IMR-90 (cell line): ENCODE data around the gene NKIRAS1. TPM values are rescaled to one million over a fixed set of nuclear protein-coding genes. Genes with fewer than 3 reads are reported as not detected.

Experiments used
- ATAC-seq: fragments of 200-7000 bp; cut with Tn5 transposase; 2 replicates; pipeline ENCODE4 v1.9.1; 2020; ENCODE audit warnings: low read depth, mild to moderate bottlenecking, moderate library complexity
- BruUV-seq: library from RNA; stranded (reverse); fragments of 400-500 nt; replicated peaks from 2 replicates; lab custom pipeline; 2021; lab: Mats Ljungman, UMichigan
- CTCF ChIA-PET: fragments of 300-600 bp; formaldehyde crosslinking; extraction: SDS; loops from one replicate; lab custom pipeline; 2021; ENCODE audit warnings: antibody characterized with exemption; lab: Yijun Ruan, JAX
- POLR2A ChIA-PET: fragments of 300-600 bp; sonication (Branson Sonifier 250); formaldehyde crosslinking; loops from one replicate; lab custom pipeline; 2022; ENCODE audit warnings: antibody characterized with exemption; ENCODE audit not compliant: unreplicated experiment; lab: Charles Lee
- DNase-seq: peaks from one replicate; pipeline ENCODE4 v3.0.0; 2013
- H2AFZ ChIP-seq: replicated peaks from 2 replicates; pipeline ENCODE3; 2013; ENCODE audit warnings: low read length, mild to moderate bottlenecking; ENCODE audit not compliant: poor library complexity
- H2AK5ac ChIP-seq: 2 replicates; pipeline ENCODE4 v1.6.1; 2013; ENCODE audit warnings: low read depth, low read length, inconsistent platforms
- H2AK9ac ChIP-seq: replicated peaks from 2 replicates; pipeline ENCODE3; 2013; ENCODE audit warnings: mild to moderate bottlenecking, low read depth, low read length, moderate library complexity; ENCODE audit not compliant: poor library complexity
- H2BK120ac ChIP-seq: 2 replicates; pipeline ENCODE4 v1.6.1; 2013; ENCODE audit warnings: low read depth, low read length, inconsistent platforms
- H2BK15ac ChIP-seq: 3 replicates; pipeline ENCODE4 v1.6.1; 2013; ENCODE audit warnings: low read depth, low read length, inconsistent platforms
- H2BK20ac ChIP-seq: 2 replicates; pipeline ENCODE4 v1.6.1; 2013; ENCODE audit warnings: low read depth, mild to moderate bottlenecking, inconsistent platforms, low read length, moderate library complexity
- H2BK5ac ChIP-seq: 2 replicates; pipeline ENCODE4 v1.6.1; 2013; ENCODE audit warnings: mild to moderate bottlenecking, low read depth, low read length, inconsistent platforms; ENCODE audit not compliant: poor library complexity, severe bottlenecking
- H3K14ac ChIP-seq: replicated peaks from 2 replicates; pipeline ENCODE4 v1.6.1; 2013; ENCODE audit warnings: low read depth, low read length, inconsistent platforms
- H3K18ac ChIP-seq: 2 replicates; pipeline ENCODE4 v1.6.1; 2013; ENCODE audit warnings: low read depth, low read length, control low read depth
- H3K23ac ChIP-seq: 2 replicates; pipeline ENCODE4 v1.6.1; 2013; ENCODE audit warnings: low read depth, low read length, inconsistent platforms
- H3K27ac ChIP-seq: 2 replicates; pipeline ENCODE4 v1.5.1; 2013; ENCODE audit warnings: mild to moderate bottlenecking, control low read depth, low read length; ENCODE audit not compliant: insufficient read depth
- H3K27me3 ChIP-seq: 2 replicates; pipeline ENCODE4 v1.6.1; 2013; ENCODE audit warnings: low read length; ENCODE audit not compliant: control insufficient read depth, insufficient read depth
- H3K36me3 ChIP-seq: 2 replicates; pipeline ENCODE4 v1.6.1; 2013; ENCODE audit warnings: low read length, mixed read lengths; ENCODE audit not compliant: control insufficient read depth, insufficient read depth
- H3K4ac ChIP-seq: 2 replicates; pipeline ENCODE4 v1.6.1; 2013; ENCODE audit warnings: low read depth, low read length, inconsistent platforms
- H3K4me1 ChIP-seq: 2 replicates; pipeline ENCODE4 v1.6.1; 2013; ENCODE audit warnings: low read length, mixed read lengths; ENCODE audit not compliant: control insufficient read depth, insufficient read depth
- H3K4me2 ChIP-seq: 2 replicates; pipeline ENCODE4 v1.6.1; 2013; ENCODE audit warnings: low read depth, mild to moderate bottlenecking, control low read depth, low read length, moderate library complexity
- H3K4me3 ChIP-seq: 2 replicates; pipeline ENCODE4 v1.5.1; 2013; ENCODE audit warnings: low read depth, mild to moderate bottlenecking, control low read depth, low read length, moderate library complexity; ENCODE audit not compliant: insufficient read depth
- H3K56ac ChIP-seq: 2 replicates; pipeline ENCODE4 v1.6.1; 2013; ENCODE audit warnings: low read length, inconsistent platforms; ENCODE audit not compliant: insufficient read depth; ENCODE audit errors: extremely low read depth
- H3K79me1 ChIP-seq, 2 experiments: 2 replicates each; pipeline ENCODE4 v1.6.1; 2013; ENCODE audit warnings: low read length in 2 of 2, inconsistent platforms in 1 of 2, low read depth in 1 of 2
- H3K9ac ChIP-seq: 2 replicates; pipeline ENCODE4 v1.6.1; 2013; ENCODE audit warnings: low read depth, low read length, control low read depth
- H3K9me1 ChIP-seq: 2 replicates; pipeline ENCODE4 v1.6.1; 2013; ENCODE audit warnings: low read length, inconsistent platforms; ENCODE audit not compliant: insufficient read depth
- H3K9me3 ChIP-seq: 2 replicates; pipeline ENCODE4 v1.6.1; 2013; ENCODE audit warnings: low read length; ENCODE audit not compliant: control insufficient read depth, insufficient read depth
- H4K20me1 ChIP-seq: 2 replicates; pipeline ENCODE4 v1.6.1; 2013; ENCODE audit warnings: low read length, inconsistent platforms; ENCODE audit not compliant: insufficient read depth
- H4K5ac ChIP-seq: 2 replicates; pipeline ENCODE4 v1.6.1; 2013; ENCODE audit warnings: mild to moderate bottlenecking, low read depth, low read length, control low read depth
- H4K8ac ChIP-seq, 2 experiments: 2 replicates each; pipeline ENCODE4 v1.6.1; 2013; ENCODE audit warnings: low read depth in 2 of 2, low read length in 2 of 2, control low read depth in 1 of 2, inconsistent platforms in 1 of 2
- H4K91ac ChIP-seq: 2 replicates; pipeline ENCODE4 v1.6.1; 2013; ENCODE audit warnings: low read depth, low read length, inconsistent platforms; ENCODE audit not compliant: insufficient read depth
- BHLHE40 ChIP-seq: fragments of 150-350 bp; IDR thresholded peaks from 2 replicates; pipeline ENCODE4 v1.6.1; 2016; ENCODE audit warnings: mild to moderate bottlenecking, low read depth, low read length
- CEBPB ChIP-seq: IDR thresholded peaks from 2 replicates; pipeline ENCODE4 v1.6.1; 2012; ENCODE audit warnings: low read depth, low read length, improper control_type of control experiment
- CHD1 ChIP-seq: IDR thresholded peaks from 2 replicates; pipeline ENCODE4 v1.6.1; 2012; ENCODE audit warnings: low read depth, low read length, improper control_type of control experiment
- FOS ChIP-seq: fragments of 150-350 bp; IDR thresholded peaks from 2 replicates; pipeline ENCODE4 v1.6.1; 2016; ENCODE audit warnings: low read depth, low read length
- MAFK ChIP-seq: IDR thresholded peaks from 2 replicates; pipeline ENCODE4 v1.6.1; 2012; ENCODE audit warnings: low read depth, low read length, improper control_type of control experiment
- MAZ ChIP-seq: IDR thresholded peaks from 2 replicates; pipeline ENCODE4 v1.6.1; 2012; ENCODE audit warnings: low read depth, mild to moderate bottlenecking, low read length, improper control_type of control experiment, moderate library complexity, borderline replicate concordance
- MXI1 ChIP-seq: IDR thresholded peaks from 2 replicates; pipeline ENCODE4 v1.6.1; 2012; ENCODE audit warnings: low read depth, mild to moderate bottlenecking, low read length, moderate library complexity, borderline replicate concordance
- NFE2L2 ChIP-seq: fragments of 150-350 bp; IDR thresholded peaks from 2 replicates; pipeline ENCODE4 v1.6.1; 2016; ENCODE audit warnings: low read depth, mild to moderate bottlenecking, low read length
- POLR2A ChIP-seq: IDR thresholded peaks from 2 replicates; pipeline ENCODE4 v1.6.1; 2012; ENCODE audit warnings: mild to moderate bottlenecking, low read depth, low read length
- RAD21 ChIP-seq: IDR thresholded peaks from 2 replicates; pipeline ENCODE4 v1.6.1; 2012; ENCODE audit warnings: low read length, improper control_type of control experiment
- RCOR1 ChIP-seq: IDR thresholded peaks from 2 replicates; pipeline ENCODE4 v1.6.1; 2012; ENCODE audit warnings: mild to moderate bottlenecking, low read length, improper control_type of control experiment; ENCODE audit not compliant: insufficient replicate concordance
- RFX5 ChIP-seq: IDR thresholded peaks from 2 replicates; pipeline ENCODE4 v1.8.0; 2012; ENCODE audit warnings: low read depth, mild to moderate bottlenecking, low read length, moderate library complexity
- SMC3 ChIP-seq: fragments of 150-350 bp; IDR thresholded peaks from 2 replicates; pipeline ENCODE4 v1.6.1; 2016; ENCODE audit warnings: low read depth, mild to moderate bottlenecking, antibody characterized with exemption, low read length, moderate library complexity
- dilution Hi-C: fragments of 300-500 bp; cut with HindIII; formaldehyde crosslinking; loops from one replicate; pipeline ENCODE4 v1.14.3; 2018; ENCODE audit warnings: low sequenced_read_pairs; ENCODE audit not compliant: unreplicated experiment
- in situ Hi-C: fragments of 300-500 bp; cut with MboI; formaldehyde crosslinking; loops from 3 replicates; pipeline ENCODE4 v1.14.3; 2019; ENCODE audit warnings: low sequenced_read_pairs, inconsistent platforms, mixed read lengths
- intact Hi-C: fragments of 100-400 bp; cut with micrococcal nuclease; formaldehyde crosslinking; loops from 2 replicates; pipeline ENCODE4 v1.10.0; 2022
- polyA plus RNA-seq, 3 experiments: library from polyadenylated mRNA; depleted of rRNA; stranded (reverse); fragments of >200 nt; gene quantifications; 2 replicates each; pipeline ENCODE4 v1.2.3, GENCODE V29; 2012; ENCODE audit warnings: low replicate concordance in 1 of 3
- total RNA-seq: library from RNA; depleted of rRNA; stranded (reverse); fragments of >200 nt; gene quantifications from 2 replicates; pipeline ENCODE4 v1.2.3, GENCODE V29; 2012
- TF ChIP-seq, protein P1 (sequence below): fragments of 150-350 bp; IDR thresholded peaks from 2 replicates; pipeline ENCODE4 v1.6.1; 2017; ENCODE audit warnings: mild to moderate bottlenecking, antibody characterized with exemption, low read length, low read depth
- TF ChIP-seq, protein P2 (sequence below): conservative IDR thresholded peaks from 2 replicates; pipeline ENCODE4 v1.5.1; 2012; ENCODE audit warnings: mild to moderate bottlenecking, low read depth, low read length, improper control_type of control experiment
- TF ChIP-seq, protein P3 (sequence below): fragments of 150-350 bp; IDR thresholded peaks from 2 replicates; pipeline ENCODE4 v1.6.1; 2016; ENCODE audit warnings: low read depth, mild to moderate bottlenecking, low read length, moderate library complexity, borderline replicate concordance

The NKIRAS1 gene
- total and polyA plus RNA-seq, 2 of the 4 experiments (the other 2 are of a cell fraction): 6.1 to 6.8 TPM

DNA sequence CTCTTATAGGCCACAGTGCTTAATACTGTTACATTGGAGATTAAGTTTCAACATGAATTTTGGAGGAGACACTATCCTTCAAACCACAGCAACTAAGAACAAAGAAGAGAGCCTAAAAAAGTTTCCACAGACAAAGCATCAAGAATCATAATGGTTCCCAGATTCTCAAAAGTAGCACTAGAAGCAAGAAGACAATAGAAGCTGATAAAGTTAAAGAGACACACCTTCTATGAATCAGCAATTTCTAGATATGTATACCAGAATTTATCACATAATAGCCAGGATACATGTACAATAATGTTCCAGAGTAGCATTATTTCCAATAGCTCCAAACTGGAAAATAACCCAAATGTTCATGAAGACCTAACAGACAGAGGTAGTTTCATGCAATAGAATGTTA lies 12.2 kb downstream of the NKIRAS1 start:
- CTCF ChIA-PET: no interaction called here

More for the DNA sequence above, 12.2 kb downstream of the NKIRAS1 start:
- peaks cover 4% of the 10 kb centered on the region; the same call in 1 of the 2 replicates for H4K20me1 ChIP-seq
- dilution Hi-C loops: no loop called here
- POLR2A ChIA-PET: no interaction called here
- H2BK5ac ChIP-seq: no peak overlapping the region
- no peak overlapping the region for H2BK20ac ChIP-seq
- TF ChIP-seq, protein P1, sequence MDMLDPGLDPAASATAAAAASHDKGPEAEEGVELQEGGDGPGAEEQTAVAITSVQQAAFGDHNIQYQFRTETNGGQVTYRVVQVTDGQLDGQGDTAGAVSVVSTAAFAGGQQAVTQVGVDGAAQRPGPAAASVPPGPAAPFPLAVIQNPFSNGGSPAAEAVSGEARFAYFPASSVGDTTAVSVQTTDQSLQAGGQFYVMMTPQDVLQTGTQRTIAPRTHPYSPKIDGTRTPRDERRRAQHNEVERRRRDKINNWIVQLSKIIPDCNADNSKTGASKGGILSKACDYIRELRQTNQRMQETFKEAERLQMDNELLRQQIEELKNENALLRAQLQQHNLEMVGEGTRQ: no peak
- TF ChIP-seq CHD1 (no peak), POLR2A (no peak), FOS (no peak), MAFK (no peak), SMC3 (no peak), MAZ (no peak), RFX5 (no peak), BHLHE40 (no peak), RAD21 (no peak), NFE2L2 (no peak), CEBPB (no peak), MXI1 (no peak), RCOR1 (no peak)
- TF ChIP-seq, protein P2, sequence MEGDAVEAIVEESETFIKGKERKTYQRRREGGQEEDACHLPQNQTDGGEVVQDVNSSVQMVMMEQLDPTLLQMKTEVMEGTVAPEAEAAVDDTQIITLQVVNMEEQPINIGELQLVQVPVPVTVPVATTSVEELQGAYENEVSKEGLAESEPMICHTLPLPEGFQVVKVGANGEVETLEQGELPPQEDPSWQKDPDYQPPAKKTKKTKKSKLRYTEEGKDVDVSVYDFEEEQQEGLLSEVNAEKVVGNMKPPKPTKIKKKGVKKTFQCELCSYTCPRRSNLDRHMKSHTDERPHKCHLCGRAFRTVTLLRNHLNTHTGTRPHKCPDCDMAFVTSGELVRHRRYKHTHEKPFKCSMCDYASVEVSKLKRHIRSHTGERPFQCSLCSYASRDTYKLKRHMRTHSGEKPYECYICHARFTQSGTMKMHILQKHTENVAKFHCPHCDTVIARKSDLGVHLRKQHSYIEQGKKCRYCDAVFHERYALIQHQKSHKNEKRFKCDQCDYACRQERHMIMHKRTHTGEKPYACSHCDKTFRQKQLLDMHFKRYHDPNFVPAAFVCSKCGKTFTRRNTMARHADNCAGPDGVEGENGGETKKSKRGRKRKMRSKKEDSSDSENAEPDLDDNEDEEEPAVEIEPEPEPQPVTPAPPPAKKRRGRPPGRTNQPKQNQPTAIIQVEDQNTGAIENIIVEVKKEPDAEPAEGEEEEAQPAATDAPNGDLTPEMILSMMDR: no peak
- TF ChIP-seq, protein P3, sequence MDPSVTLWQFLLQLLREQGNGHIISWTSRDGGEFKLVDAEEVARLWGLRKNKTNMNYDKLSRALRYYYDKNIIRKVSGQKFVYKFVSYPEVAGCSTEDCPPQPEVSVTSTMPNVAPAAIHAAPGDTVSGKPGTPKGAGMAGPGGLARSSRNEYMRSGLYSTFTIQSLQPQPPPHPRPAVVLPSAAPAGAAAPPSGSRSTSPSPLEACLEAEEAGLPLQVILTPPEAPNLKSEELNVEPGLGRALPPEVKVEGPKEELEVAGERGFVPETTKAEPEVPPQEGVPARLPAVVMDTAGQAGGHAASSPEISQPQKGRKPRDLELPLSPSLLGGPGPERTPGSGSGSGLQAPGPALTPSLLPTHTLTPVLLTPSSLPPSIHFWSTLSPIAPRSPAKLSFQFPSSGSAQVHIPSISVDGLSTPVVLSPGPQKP: no peak
- no peak overlapping the region for H3K4me2 ChIP-seq
- H3K56ac ChIP-seq: no peak overlapping the region
- peaks cover 2% of the 10 kb centered on the region; the same call in 1 of the 2 replicates for H3K4me1 ChIP-seq
- no peaks in the 10 kb centered on the region for H3K9me3 ChIP-seq
- no peak overlapping the region for H2AFZ ChIP-seq
- H2BK120ac ChIP-seq: no peak overlapping the region
- H3K27me3 ChIP-seq: no peaks in the 10 kb centered on the region
- no peak overlapping the region for H3K23ac ChIP-seq
- 0 out of 2 replicates have a peak, but pooled peaks cover 2% of the 10 kb centered on the region for H3K9me1 ChIP-seq
- no peak overlapping the region for H3K4ac ChIP-seq
- H3K27ac ChIP-seq: no peak overlapping the region
- in situ Hi-C loops: no loop called here
- H4K5ac ChIP-seq: no peak overlapping the region
- BruUV-seq: no TSS peak
- DNase-seq (no peak), ATAC-seq (no peak)
- intact Hi-C loops: no loop called here
- H3K14ac ChIP-seq: no peak overlapping the region
- no peak overlapping the region for H4K91ac ChIP-seq
- H3K9ac ChIP-seq: no peak overlapping the region
- H3K79me1 ChIP-seq: peaks cover 0 to 3% of the 10 kb centered on the region in 2 experiments; a peak in 1 of 4 replicates
- no peak overlapping the region for H2BK15ac ChIP-seq
- no peak overlapping the region for H2AK9ac ChIP-seq
- peaks cover 5% of the 10 kb centered on the region; the same call in 1 of the 2 replicates for H3K36me3 ChIP-seq
- no peak overlapping the region for H3K18ac ChIP-seq
- H2AK5ac ChIP-seq: no peak overlapping the region
- H4K8ac ChIP-seq: no peak overlapping the region
- no peak overlapping the region for H3K4me3 ChIP-seq
